Mononuclear cell (primary cell): ENCODE results near the gene SYT7. TPM values are rescaled to one million over a fixed set of nuclear protein-coding genes. Genes with fewer than 3 reads are reported as not detected.

Experiments used
- H3K27me3 ChIP-seq: 2 replicates; pipeline ENCODE4 v1.6.0; 2011; ENCODE audit warnings: low read length, control low read depth; ENCODE audit not compliant: insufficient read depth
- H3K4me1 ChIP-seq: 2 replicates; pipeline ENCODE4 v1.5.1; 2011; ENCODE audit warnings: mild to moderate bottlenecking, low read length, control low read depth; ENCODE audit not compliant: insufficient read depth
- H3K4me3 ChIP-seq: 2 replicates; pipeline ENCODE4 v1.5.1; 2011; ENCODE audit warnings: mild to moderate bottlenecking, low read length, moderate library complexity
- H3K9me3 ChIP-seq: 2 replicates; pipeline ENCODE4 v1.5.1; 2011; ENCODE audit warnings: low read depth, mild to moderate bottlenecking, control low read depth, low read length
- total RNA-seq: library from RNA; depleted of rRNA; stranded (reverse); fragments of >200 nt; gene quantifications from one replicate; pipeline ENCODE4 v1.2.3, GENCODE V29; 2012

Gene SYT7, protein sequence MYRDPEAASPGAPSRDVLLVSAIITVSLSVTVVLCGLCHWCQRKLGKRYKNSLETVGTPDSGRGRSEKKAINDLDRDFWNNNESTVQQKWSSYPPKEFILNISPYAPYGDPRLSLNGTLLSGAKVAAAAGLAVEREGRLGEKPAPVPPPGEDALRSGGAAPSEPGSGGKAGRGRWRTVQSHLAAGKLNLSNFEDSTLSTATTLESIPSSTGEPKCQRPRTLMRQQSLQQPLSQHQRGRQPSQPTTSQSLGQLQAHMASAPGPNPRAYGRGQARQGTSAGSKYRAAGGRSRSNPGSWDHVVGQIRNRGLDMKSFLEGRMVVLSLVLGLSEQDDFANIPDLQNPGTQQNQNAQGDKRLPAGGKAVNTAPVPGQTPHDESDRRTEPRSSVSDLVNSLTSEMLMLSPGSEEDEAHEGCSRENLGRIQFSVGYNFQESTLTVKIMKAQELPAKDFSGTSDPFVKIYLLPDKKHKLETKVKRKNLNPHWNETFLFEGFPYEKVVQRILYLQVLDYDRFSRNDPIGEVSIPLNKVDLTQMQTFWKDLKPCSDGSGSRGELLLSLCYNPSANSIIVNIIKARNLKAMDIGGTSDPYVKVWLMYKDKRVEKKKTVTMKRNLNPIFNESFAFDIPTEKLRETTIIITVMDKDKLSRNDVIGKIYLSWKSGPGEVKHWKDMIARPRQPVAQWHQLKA
- under 0.01 TPM for total RNA-seq

DNA sequence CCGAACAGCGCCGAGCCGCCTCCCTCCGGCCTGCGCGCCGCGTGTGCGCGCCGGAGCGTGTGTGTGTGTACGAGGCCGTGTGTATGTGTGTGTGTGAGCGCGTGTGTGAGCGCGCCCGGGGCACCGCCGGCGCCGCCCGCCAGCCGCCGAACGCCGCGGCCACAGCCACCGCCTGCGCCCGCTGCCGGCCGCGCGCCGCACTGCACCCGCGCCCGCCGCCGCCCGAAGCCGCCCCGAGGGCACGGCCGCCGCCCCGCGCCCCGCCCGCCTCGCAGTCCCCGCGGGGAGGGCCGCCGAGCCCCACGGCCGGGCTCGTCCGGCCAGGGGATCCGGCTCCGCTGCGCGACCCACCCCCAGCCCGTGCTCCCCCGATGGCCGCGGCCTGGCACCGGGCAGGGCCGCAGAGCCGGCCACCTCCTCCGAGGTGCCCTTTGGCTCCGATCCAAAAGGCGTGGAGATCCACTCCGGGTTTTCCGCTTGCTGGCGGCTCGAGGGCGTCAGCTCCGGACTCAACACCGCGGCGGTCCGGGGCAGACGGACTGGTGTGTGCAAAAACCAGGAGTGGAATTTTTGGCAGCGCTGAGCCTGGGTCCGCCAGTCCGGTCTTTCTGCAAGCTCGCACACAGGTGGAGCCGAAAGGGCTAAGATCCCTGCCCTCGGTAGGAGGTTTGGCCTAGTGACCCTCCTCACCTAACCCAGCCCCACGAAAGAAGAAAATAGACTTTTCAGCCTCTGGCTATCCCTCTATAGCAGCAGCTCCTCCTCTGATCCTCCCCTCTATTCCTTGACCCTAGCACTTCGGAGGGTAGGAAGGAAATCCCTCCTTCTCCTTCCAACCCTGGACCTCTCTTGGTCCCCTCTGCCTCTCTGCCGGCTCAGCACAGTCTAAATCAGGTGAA is at the start of gene SYT7:
Gene SYT7, minus strand, starts transcription at position 47 of the 899 bp plus-strand sequence. CDS start 256 bp downstream, outside the sequence.
- Histone ChIP-seq H3K27me3 (peaks cover 34% of the 10 kb centered on the region), H3K4me3 (peak within 1 kb of the TSS; percentile 43), H3K9me3 (no peaks in the 10 kb centered on the region), H3K4me1 (peaks cover 12% of the 10 kb centered on the region)

DNA sequence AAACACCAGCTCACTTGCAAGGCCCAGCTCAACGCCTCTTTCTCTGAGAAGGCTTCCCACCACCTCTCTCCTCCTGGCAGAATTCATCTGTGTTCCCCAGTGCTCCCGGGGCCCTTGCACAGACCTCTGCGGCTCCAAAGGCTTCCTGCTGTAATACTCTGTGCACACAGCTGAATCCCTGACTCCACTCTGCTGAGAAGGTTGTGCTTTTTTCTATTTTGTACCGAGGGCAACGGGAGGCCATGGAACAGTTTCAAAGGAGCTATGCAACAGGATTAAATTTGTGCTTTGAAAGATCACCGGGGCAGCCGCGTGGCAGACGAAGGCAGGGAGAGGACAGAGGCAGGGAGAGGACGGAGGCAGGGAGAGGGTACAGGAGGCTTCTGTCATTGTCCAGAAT is 49.2 kb upstream of the SYT7 start:
- no peaks in the 10 kb centered on the region for H3K9me3 ChIP-seq
- no peaks in the 10 kb centered on the region for H3K4me1 ChIP-seq
- H3K27me3 ChIP-seq: no peaks in the 10 kb centered on the region
- no peak overlapping the region for H3K4me3 ChIP-seq

DNA sequence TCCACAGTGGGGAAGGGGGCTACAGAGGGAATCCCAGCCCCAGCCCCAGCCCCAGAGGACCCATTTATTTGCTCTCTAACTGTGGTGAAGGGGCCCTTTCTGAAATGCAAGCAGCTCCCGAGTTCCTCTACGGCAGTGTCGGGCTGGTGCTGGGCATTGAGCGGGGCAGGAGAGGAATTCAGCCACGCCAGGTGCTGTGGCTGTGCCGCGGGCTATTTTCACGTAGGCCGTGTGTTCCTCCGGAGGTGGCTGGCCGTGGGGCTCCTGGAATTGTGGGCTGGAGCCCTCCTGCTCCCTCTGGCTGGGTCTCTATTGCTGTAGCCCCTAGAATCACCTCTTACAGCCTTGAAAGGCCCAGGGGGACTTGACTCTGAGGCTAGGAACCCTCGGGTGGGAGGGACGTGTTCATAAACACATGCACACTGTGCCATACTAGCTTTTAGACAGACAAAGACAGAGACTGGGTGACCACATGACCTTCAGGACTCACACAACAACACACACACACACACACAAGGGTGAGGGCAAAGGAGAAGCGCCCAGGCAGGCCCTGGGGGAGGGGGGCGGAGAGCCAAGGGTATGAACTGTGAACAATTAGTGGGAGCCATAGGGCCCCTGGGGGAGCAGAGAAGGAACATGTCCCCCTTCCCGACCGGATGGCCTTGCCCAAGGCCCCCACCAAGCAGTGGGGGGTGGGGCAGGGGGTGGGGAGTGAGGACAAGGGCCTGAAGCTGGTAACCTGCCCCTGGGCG is 48.4 kb upstream of the SYT7 start:
- H3K4me1 ChIP-seq: no peaks in the 10 kb centered on the region
- H3K9me3 ChIP-seq: no peaks in the 10 kb centered on the region
- H3K27me3 ChIP-seq: no peaks in the 10 kb centered on the region
- no peak overlapping the region for H3K4me3 ChIP-seq

DNA sequence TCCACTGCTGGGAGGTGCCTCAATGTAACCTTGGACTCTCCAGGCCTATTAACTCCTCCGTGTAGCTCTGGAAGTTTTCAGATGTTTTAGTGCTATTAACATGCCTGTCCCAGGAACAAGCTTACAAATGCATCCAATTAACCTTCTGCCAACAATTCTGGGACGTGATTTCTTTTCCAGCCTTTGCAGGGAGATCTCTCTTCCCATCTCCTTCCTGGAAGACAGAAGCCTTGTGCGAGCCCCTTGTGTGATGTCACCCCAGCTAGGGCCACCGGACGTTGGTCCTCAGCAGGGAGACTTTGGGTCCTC is 47.7 kb upstream of the SYT7 start:
- H3K4me3 ChIP-seq: no peak overlapping the region
- H3K9me3 ChIP-seq: no peaks in the 10 kb centered on the region
- H3K4me1 ChIP-seq: no peaks in the 10 kb centered on the region
- no peaks in the 10 kb centered on the region for H3K27me3 ChIP-seq

DNA sequence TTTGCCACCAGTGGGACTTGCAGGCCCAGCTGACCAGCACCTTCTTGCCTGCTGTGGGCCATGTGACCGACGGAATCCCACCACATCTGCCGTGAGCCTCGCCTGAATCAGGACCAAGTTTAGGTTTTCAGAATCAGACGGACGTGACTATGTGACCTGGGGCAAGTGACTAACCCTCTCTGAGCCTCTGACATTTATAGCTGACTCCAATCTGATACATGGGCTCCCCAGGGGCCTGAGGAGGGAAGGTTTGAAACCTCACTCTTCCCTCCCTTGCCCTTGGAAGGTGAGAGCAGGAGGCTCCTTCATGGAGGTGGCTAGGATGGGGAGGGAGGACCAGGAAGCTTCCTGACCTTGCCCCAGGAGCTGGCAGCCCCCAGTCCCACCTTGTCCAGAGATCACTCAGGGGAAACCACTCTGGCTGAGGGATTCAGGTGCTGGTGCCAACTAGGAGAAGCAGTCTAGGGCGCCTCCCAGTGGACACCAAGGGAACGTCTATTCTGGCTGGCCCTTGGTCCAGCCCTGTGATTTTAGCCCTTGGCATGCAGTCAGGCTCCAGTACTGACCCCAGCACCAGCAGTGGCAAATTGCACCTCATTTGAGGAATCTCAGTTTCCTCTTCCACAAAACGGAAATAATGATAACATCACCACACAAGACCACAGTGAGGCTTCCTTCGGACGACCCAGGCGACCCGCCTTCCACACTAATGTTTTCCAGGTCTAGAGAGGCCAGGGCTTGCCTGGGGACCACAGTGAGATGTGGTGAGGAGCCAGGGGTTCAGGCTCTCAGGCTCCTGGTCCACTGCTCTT is 47.2 kb upstream of the SYT7 start:
- Histone ChIP-seq H3K4me3 (no peak overlapping the region), H3K4me1 (no peaks in the 10 kb centered on the region), H3K9me3 (no peaks in the 10 kb centered on the region), H3K27me3 (no peaks in the 10 kb centered on the region)

DNA sequence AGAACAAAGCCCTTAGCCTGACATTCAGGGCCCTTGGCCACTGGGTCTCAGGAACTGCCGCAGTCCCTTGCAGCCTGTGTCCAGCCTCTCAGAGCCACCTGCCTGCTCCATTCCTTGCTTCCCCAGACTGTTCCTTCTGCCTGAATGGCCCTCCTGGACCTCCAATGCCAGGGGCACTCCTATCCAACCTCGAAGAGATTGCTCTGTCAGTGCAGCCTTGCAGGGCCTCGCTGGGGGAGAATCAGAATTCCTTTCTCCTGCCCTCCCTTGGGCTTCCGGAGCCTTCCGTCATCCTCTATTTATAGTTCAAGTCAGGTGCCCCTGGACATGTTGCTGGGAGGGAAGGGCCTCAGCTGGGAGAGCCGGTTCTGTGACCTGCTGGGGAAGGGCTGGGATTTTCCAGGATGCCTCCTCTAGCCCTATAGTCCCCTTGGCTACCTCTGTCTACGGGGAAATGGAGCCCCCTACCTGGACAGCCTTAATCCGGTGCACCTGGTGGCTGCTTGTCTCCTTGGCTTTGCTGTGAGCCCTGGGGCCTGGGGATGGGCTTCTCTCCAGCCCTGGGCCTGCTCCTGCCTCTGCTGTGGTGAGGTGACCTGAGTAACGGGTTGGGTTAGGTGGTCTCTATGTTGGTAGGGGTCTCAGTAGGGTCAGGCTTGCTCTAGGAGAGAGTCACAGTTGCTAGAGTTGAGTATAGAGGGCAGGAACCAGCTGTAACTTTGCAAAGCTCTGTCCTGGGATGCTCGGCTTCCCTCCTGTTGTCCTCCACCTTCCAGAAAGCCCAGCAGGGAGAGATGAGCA is 45.9 kb upstream of the SYT7 start:
- H3K4me1 ChIP-seq: no peaks in the 10 kb centered on the region
- H3K9me3 ChIP-seq: no peaks in the 10 kb centered on the region
- H3K27me3 ChIP-seq: no peaks in the 10 kb centered on the region
- H3K4me3 ChIP-seq: no peak overlapping the region

DNA sequence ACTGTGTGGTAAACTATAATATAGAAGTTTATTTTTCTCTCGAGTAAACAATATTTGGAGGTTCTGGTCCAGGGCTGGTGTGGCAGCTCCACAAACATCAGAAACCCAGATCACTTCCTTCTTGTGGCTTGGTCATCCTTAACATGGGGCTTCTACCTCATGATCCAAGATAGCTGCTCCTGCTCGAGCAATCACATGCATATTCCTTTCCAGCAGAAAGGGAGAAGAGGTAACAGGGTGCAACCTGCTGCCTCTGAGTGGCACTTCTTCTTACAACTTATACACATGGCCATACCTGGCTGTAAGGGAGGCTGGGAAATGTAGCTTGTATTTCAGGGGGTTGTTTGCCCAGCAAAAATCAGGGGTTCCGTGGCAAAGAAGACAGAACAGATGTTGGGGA is 44.6 kb upstream of the SYT7 start:
- H3K9me3 ChIP-seq: no peaks in the 10 kb centered on the region
- no peaks in the 10 kb centered on the region for H3K27me3 ChIP-seq
- no peaks in the 10 kb centered on the region for H3K4me1 ChIP-seq
- no peak overlapping the region for H3K4me3 ChIP-seq

DNA sequence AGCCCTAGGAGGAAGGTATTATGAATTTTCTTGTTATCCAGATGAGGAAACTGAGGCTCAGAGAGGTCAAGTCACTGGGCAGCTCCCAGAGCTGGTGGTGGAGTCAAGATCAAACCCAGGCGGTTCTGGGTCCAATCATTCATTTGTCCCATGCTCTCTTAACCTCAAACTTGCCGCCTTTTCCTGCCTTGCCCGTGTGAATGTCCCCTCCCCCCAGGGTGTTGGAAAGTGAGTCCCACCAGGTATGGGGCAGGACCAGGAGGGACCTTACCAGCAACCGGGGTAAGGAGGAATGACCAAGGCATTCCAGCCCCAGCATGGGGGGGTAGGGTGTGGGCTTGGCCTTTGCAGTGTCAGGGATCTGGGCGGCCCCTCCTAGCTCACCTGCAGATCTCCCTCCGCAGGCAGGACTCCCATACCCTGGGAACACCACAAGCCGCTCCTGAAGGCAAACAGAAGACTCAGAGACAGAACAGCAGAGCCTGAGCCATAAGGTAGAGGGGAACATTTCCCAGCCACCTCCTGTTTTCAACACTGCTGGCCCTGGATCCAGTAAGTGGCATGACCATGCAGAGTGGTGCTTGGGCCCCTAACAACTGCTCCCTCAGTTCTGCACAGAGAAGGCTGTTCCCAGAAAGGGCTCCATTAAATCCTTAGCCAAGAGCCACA is 41.2 kb upstream of the SYT7 start:
- Histone ChIP-seq H3K9me3 (no peaks in the 10 kb centered on the region), H3K4me1 (no peaks in the 10 kb centered on the region), H3K4me3 (no peak overlapping the region), H3K27me3 (no peaks in the 10 kb centered on the region)

DNA sequence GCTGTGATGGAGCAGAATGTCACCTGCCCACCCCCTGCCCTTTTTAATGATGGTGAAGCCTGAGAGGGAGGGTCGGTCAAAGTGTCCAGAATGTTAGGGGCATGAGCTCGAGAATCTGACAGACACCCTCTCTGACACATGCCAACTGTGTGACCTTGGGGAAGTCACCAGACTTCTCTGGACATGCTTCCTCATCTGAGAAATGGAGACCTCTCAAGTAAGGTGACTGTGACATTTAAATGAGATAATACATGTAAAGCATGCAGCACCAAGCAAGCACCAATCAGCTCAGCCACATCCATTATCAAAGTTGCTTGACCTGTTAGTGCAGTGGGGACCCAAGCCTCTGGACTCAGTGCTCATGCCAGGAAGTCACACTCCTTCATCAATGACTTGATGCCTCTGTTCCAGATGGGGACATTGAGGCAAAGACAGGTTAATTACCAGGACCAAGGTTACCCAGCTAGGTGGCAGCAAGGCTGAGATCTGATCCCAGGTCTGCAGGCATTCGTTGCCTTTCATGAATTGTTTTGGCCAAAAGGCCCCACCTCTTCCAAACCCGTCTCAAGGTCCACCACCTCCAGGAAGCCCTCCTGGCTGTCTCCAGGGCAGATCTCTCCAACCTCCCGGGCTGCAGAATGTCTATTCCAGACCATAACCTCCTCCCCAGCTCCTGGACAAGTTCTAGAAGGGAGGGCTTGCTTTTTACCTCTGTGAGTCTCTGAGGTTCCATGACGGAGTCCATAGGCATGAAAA is 38.8 kb upstream of the SYT7 start:
- Histone ChIP-seq H3K4me3 (no peak overlapping the region), H3K9me3 (no peaks in the 10 kb centered on the region), H3K4me1 (no peaks in the 10 kb centered on the region), H3K27me3 (no peaks in the 10 kb centered on the region)

DNA sequence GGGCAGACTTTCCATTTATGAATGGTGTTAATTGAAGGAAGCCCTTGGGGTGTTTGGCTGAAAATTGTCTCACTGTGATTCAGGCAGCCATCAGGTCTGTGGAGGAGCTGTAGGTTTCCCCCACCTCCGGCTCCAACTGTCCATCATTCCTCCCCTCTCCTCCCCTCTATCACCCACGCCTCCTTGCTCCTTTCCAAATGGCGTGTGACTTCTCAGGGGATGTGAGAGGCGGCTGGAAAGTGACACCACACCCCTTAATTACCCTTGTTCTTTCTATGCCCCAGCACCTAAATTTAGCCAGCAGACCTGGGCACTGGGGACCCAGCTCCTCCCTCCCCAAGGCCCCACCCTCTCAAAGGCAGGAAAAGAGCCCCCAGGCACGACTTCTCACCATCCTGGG is 38.1 kb upstream of the SYT7 start:
- no peaks in the 10 kb centered on the region for H3K27me3 ChIP-seq
- no peaks in the 10 kb centered on the region for H3K9me3 ChIP-seq
- H3K4me3 ChIP-seq: no peak overlapping the region
- no peaks in the 10 kb centered on the region for H3K4me1 ChIP-seq

DNA sequence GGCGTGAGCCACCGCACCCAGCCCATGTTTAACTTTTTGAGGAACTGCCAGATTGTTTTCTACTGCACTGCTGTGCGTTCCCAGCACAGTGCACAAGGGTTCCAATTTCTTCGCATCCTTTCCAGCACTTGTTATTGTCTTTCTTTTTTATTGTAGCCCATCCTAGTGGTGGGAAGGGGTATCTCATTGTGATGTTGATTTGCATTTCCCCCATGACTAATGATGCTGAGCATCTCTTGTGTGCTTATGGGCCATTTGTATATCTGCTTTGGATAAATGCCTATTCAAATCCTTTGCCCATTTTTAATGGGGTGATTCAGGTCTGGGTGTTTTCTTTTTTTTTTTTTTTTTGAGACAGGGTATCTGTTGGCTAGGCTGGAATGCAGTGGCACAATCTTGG is 36.6 kb upstream of the SYT7 start:
- H3K4me1 ChIP-seq: no peaks in the 10 kb centered on the region
- H3K9me3 ChIP-seq: no peaks in the 10 kb centered on the region
- H3K4me3 ChIP-seq: no peak overlapping the region
- H3K27me3 ChIP-seq: no peaks in the 10 kb centered on the region

DNA sequence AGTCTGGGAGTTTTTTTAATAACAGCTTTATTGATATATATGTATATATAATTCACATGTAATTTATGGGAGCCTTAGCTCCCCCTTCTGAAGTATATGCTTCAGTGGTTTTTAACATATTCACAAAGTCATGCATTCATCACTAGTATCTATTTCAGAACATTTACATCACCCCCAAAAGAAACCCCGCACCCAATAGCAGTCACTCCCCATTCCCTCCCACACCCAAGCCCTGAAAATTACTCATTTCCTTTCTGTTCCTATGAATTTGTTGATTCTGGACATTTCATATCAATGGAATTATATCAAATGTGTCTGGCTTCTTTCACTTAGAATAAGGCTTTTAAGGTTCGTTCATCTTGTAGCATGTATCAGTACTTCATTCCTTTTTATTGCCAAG is 35.6 kb upstream of the SYT7 start:
- H3K9me3 ChIP-seq: no peaks in the 10 kb centered on the region
- no peak overlapping the region for H3K4me3 ChIP-seq
- H3K27me3 ChIP-seq: no peaks in the 10 kb centered on the region
- no peaks in the 10 kb centered on the region for H3K4me1 ChIP-seq
